Measurements from ENCODE around the gene MACROH2A1. TPM values are rescaled to one million over a fixed set of nuclear protein-coding genes. Genes with fewer than 3 reads are reported as not detected.

Gene MACROH2A1
- polyA plus RNA-seq, 1 of the 3 experiments (the other 2 are of a cell fraction), result 165 TPM

GRCh38 chr5:135289651-135290050 lies 109.4 kb downstream of the MACROH2A1 start:
- Histone ChIP-seq H3K27me3 (ENCODE audit: insufficient read depth) (no peaks in the 10 kb centered on the region; the same call in none of the 2 replicates), H3K79me2 (ENCODE audit: insufficient read depth) (no peaks in the 10 kb centered on the region), H3K27ac (ENCODE audit: low read depth in 2 of 2, low read length in 1 of 2) (no peak overlapping the region), H3K4me1 (ENCODE audit: control insufficient read depth in 1 of 2, insufficient read depth in 2 of 2, low read depth in 1 of 2, low read length in 1 of 2) (no peaks in the 10 kb centered on the region), H3K9me2 (no peaks in the 10 kb centered on the region), H3K4me2 (no peak overlapping the region), H3K4me3 (ENCODE audit: low read depth in 2 of 2, low read length in 1 of 2) (no peak overlapping the region), H3F3A (replicated peaks; ENCODE audit: insufficient read depth) (no peaks in the 10 kb centered on the region), H3K9ac (no peak overlapping the region), H4K20me1 (ENCODE audit: insufficient read depth) (no peaks in the 10 kb centered on the region), H3K9me3 (peaks cover 4% of the 10 kb centered on the region; the same call in 1 of the 2 replicates), H3K36me3 (replicated peaks in 1 of 2; ENCODE audit: control insufficient read depth in 1 of 2, insufficient read depth in 2 of 2, low read length in 1 of 2) (no peaks in the 10 kb centered on the region), H2AFZ (ENCODE audit: low read depth) (no peak overlapping the region)
- DNase-seq, result no peak
- TF ChIP-seq FOXM1 (IDR thresholded peaks at IDR 0.05; ENCODE audit: low read depth) (no peak), SMC3 (IDR thresholded peaks at IDR 0.05; ENCODE audit: low read depth, low read length) (no peak), GABPA (IDR thresholded peaks at IDR 0.05; ENCODE audit: low read depth) (no peak)
- POLR2A ChIA-PET, result no interaction called here
- WGBS (ENCODE audit: low lambda C conversion rate), result 88% methylated on average over 1 of the region's 1 CpG
- CTCF ChIA-PET, result no interaction called here

GRCh38 chr5:135287551-135287950 lies 111.5 kb downstream of the MACROH2A1 start:
- H3K9me2 ChIP-seq, result no peaks in the 10 kb centered on the region
- ChIA-PET POLR2A (no interaction called here), CTCF (no interaction called here)
- H3K4me3 ChIP-seq (ENCODE audit: low read depth in 2 of 2, low read length in 1 of 2), result no peak overlapping the region
- no peak overlapping the region for H2AFZ ChIP-seq (ENCODE audit: low read depth)
- no peak overlapping the region for H3K4me2 ChIP-seq
- H3K4me1 ChIP-seq (ENCODE audit: control insufficient read depth in 1 of 2, insufficient read depth in 2 of 2, low read depth in 1 of 2, low read length in 1 of 2), result no peaks in the 10 kb centered on the region
- DNase-seq, result no peak
- H3K27ac ChIP-seq (ENCODE audit: low read depth in 2 of 2, low read length in 1 of 2), result no peak overlapping the region
- H3K79me2 ChIP-seq (ENCODE audit: insufficient read depth), result no peaks in the 10 kb centered on the region
- H3K27me3 ChIP-seq (ENCODE audit: insufficient read depth), result no peaks in the 10 kb centered on the region; the same call in none of the 2 replicates
- peaks cover 4% of the 10 kb centered on the region; the same call in 1 of the 2 replicates for H3K9me3 ChIP-seq
- 35% methylated on average over 2 of the region's 2 CpGs for WGBS (ENCODE audit: low lambda C conversion rate)
- H3K36me3 ChIP-seq (replicated peaks in 1 of 2; ENCODE audit: control insufficient read depth in 1 of 2, insufficient read depth in 2 of 2, low read length in 1 of 2), result no peaks in the 10 kb centered on the region
- no peaks in the 10 kb centered on the region for H4K20me1 ChIP-seq (ENCODE audit: insufficient read depth)
- no peak for TF ChIP-seq GATA2 (CRISPR knock-in tag; IDR thresholded peaks at IDR 0.05)
- TF ChIP-seq, protein P1, sequence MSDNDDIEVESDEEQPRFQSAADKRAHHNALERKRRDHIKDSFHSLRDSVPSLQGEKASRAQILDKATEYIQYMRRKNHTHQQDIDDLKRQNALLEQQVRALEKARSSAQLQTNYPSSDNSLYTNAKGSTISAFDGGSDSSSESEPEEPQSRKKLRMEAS (IDR thresholded peaks at IDR 0.05; ENCODE audit: low read depth), result no peak
- TF ChIP-seq ZBTB33 (IDR thresholded peaks at IDR 0.05; ENCODE audit: borderline replicate concordance, low read depth), result no peak
- TF ChIP-seq NFIC (IDR thresholded peaks at IDR 0.05; ENCODE audit: borderline replicate concordance), result no peak
- TF ChIP-seq CTCF (IDR thresholded peaks at IDR 0.05), result no peak
- TF ChIP-seq POLR2AphosphoS5 (IDR thresholded peaks at IDR 0.05; ENCODE audit: low read depth, low read length), result no peak
- TF ChIP-seq FOSL2 (IDR thresholded peaks at IDR 0.05; ENCODE audit: borderline replicate concordance, low read depth), result no peak
- TF ChIP-seq TCF12 (IDR thresholded peaks at IDR 0.05), result no peak
- TF ChIP-seq, protein P2, sequence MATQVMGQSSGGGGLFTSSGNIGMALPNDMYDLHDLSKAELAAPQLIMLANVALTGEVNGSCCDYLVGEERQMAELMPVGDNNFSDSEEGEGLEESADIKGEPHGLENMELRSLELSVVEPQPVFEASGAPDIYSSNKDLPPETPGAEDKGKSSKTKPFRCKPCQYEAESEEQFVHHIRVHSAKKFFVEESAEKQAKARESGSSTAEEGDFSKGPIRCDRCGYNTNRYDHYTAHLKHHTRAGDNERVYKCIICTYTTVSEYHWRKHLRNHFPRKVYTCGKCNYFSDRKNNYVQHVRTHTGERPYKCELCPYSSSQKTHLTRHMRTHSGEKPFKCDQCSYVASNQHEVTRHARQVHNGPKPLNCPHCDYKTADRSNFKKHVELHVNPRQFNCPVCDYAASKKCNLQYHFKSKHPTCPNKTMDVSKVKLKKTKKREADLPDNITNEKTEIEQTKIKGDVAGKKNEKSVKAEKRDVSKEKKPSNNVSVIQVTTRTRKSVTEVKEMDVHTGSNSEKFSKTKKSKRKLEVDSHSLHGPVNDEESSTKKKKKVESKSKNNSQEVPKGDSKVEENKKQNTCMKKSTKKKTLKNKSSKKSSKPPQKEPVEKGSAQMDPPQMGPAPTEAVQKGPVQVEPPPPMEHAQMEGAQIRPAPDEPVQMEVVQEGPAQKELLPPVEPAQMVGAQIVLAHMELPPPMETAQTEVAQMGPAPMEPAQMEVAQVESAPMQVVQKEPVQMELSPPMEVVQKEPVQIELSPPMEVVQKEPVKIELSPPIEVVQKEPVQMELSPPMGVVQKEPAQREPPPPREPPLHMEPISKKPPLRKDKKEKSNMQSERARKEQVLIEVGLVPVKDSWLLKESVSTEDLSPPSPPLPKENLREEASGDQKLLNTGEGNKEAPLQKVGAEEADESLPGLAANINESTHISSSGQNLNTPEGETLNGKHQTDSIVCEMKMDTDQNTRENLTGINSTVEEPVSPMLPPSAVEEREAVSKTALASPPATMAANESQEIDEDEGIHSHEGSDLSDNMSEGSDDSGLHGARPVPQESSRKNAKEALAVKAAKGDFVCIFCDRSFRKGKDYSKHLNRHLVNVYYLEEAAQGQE (IDR thresholded peaks at IDR 0.05; ENCODE audit: low read depth, low read length), result no peak
- TF ChIP-seq RCOR1 (IDR thresholded peaks at IDR 0.05; ENCODE audit: low read length), result no peak
- no peak for TF ChIP-seq CHD2 (IDR thresholded peaks at IDR 0.05; ENCODE audit: low read length, partially characterized antibody)
- no peak for TF ChIP-seq RXRA (IDR thresholded peaks at IDR 0.05; ENCODE audit: borderline replicate concordance, low read depth)
- no peak for TF ChIP-seq GABPA (IDR thresholded peaks at IDR 0.05; ENCODE audit: low read depth)
- no peak for TF ChIP-seq USF1 (IDR thresholded peaks at IDR 0.05; ENCODE audit: borderline replicate concordance, low read depth)
- TF ChIP-seq RFX5 (IDR thresholded peaks at IDR 0.05; ENCODE audit: low read length), result no peak
- H3F3A ChIP-seq (replicated peaks; ENCODE audit: insufficient read depth), result no peaks in the 10 kb centered on the region
- no peak overlapping the region for H3K9ac ChIP-seq

All from SK-N-SH (cell line).